Stomach (tissue), 9 donors: ENCODE results near the gene EIF4E1B. TPM values are rescaled to one million over a fixed set of nuclear protein-coding genes. Genes with fewer than 3 reads are reported as not detected.

Experiments
- DNase-seq, 2 donors: peaks; one replicate each; pipeline versions ENCODE4 v3.0.0 to v3.0.0-alpha.2; 2013 to 2019
- H3K27ac ChIP-seq, 5 donors: fragments of 200-600 bp in 4 of 5; sonication (generic) in 4 of 5; one replicate each; pipeline ENCODE4 v1.5.1; 2013 to 2019; ENCODE audit warnings: mild to moderate bottlenecking in 1 of 5, moderate library complexity in 1 of 5
- H3K27me3 ChIP-seq, 3 donors: fragments of 200-600 bp; sonication (generic); one replicate each; pipeline ENCODE4 v1.5.1; 2017 to 2019; ENCODE audit warnings: mixed run types in 1 of 3
- H3K36me3 ChIP-seq, 4 donors: fragments of 200-600 bp; sonication (generic); 1 replicate in 3 of 4; 2 replicates in 1 of 4; pipeline ENCODE4 v1.5.1; 2016 to 2019
- H3K4me1 ChIP-seq, 4 donors: fragments of 200-600 bp; sonication (generic); one replicate each; pipeline ENCODE4 v1.5.1; 2016 to 2019
- H3K4me3 ChIP-seq, 4 donors: fragments of 200-600 bp; sonication (generic) in 3 of 4; one replicate each; pipeline ENCODE4 v1.5.1; 2016 to 2019; ENCODE audit warnings: mild to moderate bottlenecking in 1 of 4
- H3K9me3 ChIP-seq, 4 donors: fragments of 200-600 bp; sonication (generic); one replicate each; pipeline ENCODE4 v1.5.1; 2016 to 2019
- EP300 ChIP-seq: sonication (generic); formaldehyde crosslinking; IDR thresholded peaks from one replicate; pipeline ENCODE4 v1.6.1; 2017; ENCODE audit warnings: antibody characterized with exemption
- POLR2A ChIP-seq, 4 donors: fragments of 450-650 bp; IDR thresholded peaks; one replicate each; pipeline ENCODE4 v1.6.1; 2016; ENCODE audit warnings: antibody characterized with exemption in 4 of 4, control low read depth in 2 of 4, mild to moderate bottlenecking in 1 of 4, moderate library complexity in 1 of 4
- POLR2AphosphoS5 ChIP-seq, 3 donors: sonication (generic); formaldehyde crosslinking; IDR thresholded peaks; one replicate each; pipeline ENCODE4 v1.6.1; 2016; ENCODE audit warnings: antibody characterized with exemption in 3 of 3
- WGBS, 5 donors: extraction: QIAGEN DNeasy Blood & Tissue Kit in 3 of 5; methylation state at CpG; one replicate each; pipeline versions ENCODE4 v1.1.5 to v1.1.7; 2013 to 2018; 5-methylcytosine and 5-hydroxymethylcytosine counted together
- intact Hi-C: fragments of 100-400 bp; cut with DNase I; formaldehyde crosslinking; loops from one replicate; pipeline ENCODE4 v1.15.1; 2023; ENCODE audit warnings: low total_unique reads
- polyA plus RNA-seq, 3 donors: library from polyadenylated mRNA; stranded (reverse); fragments of 200-250 nt; gene quantifications; one replicate each; pipeline ENCODE4 v1.2.3, GENCODE V29; 2013
- total RNA-seq, 5 donors: library from RNA; depleted of rRNA; stranded (reverse); fragments of >200 nt; gene quantifications; one replicate each; pipeline versions ENCODE4 v1.1.0 to v1.2.3, GENCODE V29; 2014 to 2016
- TF ChIP-seq, protein P1 (sequence below), 7 experiments: fragments of 450-650 bp in 4 of 7; fragments of 200-600 bp in 3 of 7; sonication (generic) in 3 of 7; IDR thresholded peaks; one replicate each; pipeline ENCODE4 v1.5.1; 2016 to 2019; ENCODE audit warnings: antibody characterized with exemption in 7 of 7, control low read depth in 2 of 7, mild to moderate bottlenecking in 1 of 7
- donor health status: healthy with polysubstance abuse.
- donor health status: Bipolar disorder and iron deficiency.
- donor health status: healthy.

EIF4E1B gene
- total and polyA plus RNA-seq, 8 donors = not detected

DNA sequence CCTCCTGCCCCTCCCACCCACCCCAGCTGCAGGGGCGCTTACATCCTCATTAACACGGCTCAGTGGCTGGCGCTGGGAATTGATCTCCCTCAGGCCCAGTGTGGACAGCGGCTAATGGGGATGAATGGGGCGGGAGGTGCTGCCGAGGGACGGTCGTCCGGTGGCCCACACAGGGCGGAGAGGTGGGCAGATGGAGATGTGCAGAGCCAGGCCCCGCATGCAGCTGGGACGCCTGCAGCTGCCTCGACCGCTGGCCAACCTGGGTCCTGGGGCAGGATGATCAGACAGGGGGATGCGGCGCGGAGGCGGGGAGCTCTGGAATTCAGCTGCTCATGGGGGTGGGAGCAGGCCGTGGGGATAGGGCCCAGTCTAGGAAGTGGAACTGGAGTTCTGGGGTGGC is 34.4 kb downstream of the EIF4E1B start:
- H3K4me1 ChIP-seq = peaks cover 0 to 12% (median 8%) of the 10 kb centered on the region in 4 donors
- DNase-seq = no peak
- H3K27me3 ChIP-seq = peaks cover 0 to 71% (median 20%) of the 10 kb centered on the region in 3 donors
- H3K27ac ChIP-seq = no peak overlapping the region
- H3K9me3 ChIP-seq = no peaks in the 10 kb centered on the region
- no peak for TF ChIP-seq EP300
- TF ChIP-seq POLR2AphosphoS5 (IDR thresholded peaks at IDR 0.05) = no peak
- TF ChIP-seq, protein P1, sequence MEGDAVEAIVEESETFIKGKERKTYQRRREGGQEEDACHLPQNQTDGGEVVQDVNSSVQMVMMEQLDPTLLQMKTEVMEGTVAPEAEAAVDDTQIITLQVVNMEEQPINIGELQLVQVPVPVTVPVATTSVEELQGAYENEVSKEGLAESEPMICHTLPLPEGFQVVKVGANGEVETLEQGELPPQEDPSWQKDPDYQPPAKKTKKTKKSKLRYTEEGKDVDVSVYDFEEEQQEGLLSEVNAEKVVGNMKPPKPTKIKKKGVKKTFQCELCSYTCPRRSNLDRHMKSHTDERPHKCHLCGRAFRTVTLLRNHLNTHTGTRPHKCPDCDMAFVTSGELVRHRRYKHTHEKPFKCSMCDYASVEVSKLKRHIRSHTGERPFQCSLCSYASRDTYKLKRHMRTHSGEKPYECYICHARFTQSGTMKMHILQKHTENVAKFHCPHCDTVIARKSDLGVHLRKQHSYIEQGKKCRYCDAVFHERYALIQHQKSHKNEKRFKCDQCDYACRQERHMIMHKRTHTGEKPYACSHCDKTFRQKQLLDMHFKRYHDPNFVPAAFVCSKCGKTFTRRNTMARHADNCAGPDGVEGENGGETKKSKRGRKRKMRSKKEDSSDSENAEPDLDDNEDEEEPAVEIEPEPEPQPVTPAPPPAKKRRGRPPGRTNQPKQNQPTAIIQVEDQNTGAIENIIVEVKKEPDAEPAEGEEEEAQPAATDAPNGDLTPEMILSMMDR (IDR thresholded peaks at IDR 0.05) = no peak
- no peak for TF ChIP-seq POLR2A (IDR thresholded peaks at IDR 0.05)
- WGBS, 5 donors = 21 to 31% (median 29%) methylated on average over 6 to 19 of the region's 19 CpGs
- H3K4me3 ChIP-seq = no peak overlapping the region
- intact Hi-C loops = no loop called here
- no peaks in the 10 kb centered on the region for H3K36me3 ChIP-seq

GRCh38 chr5:176665517-176665916 is 35.0 kb downstream of the EIF4E1B start:
- Histone ChIP-seq H3K27me3 (peaks cover 0 to 78% (median 26%) of the 10 kb centered on the region in 3 donors), H3K4me1 (peaks cover 0 to 10% (median 7%) of the 10 kb centered on the region in 4 donors), H3K4me3 (no peak overlapping the region), H3K27ac (no peak overlapping the region), H3K9me3 (no peaks in the 10 kb centered on the region), H3K36me3 (no peaks in the 10 kb centered on the region)
- TF ChIP-seq POLR2A (IDR thresholded peaks at IDR 0.05) (no peak), EP300 (no peak)
- DNase-seq = no peak
- intact Hi-C loops = no loop called here
- 80 to 91% (median 82%) methylated on average over 6 of the region's 6 CpGs for WGBS, 5 donors

GRCh38 chr5:176667637-176668036 is 37.2 kb downstream of the EIF4E1B start:
- no peak for TF ChIP-seq POLR2A (IDR thresholded peaks at IDR 0.05)
- TF ChIP-seq, protein P1 (IDR thresholded peaks at IDR 0.05) = no peak
- Histone ChIP-seq H3K9me3 (no peaks in the 10 kb centered on the region), H3K36me3 (no peaks in the 10 kb centered on the region), H3K4me1 (no peaks in the 10 kb centered on the region), H3K4me3 (no peak overlapping the region), H3K27ac (no peak overlapping the region), H3K27me3 (peaks cover 0 to 82% (median 40%) of the 10 kb centered on the region in 3 donors)
- 62 to 72% (median 67%) methylated on average over 7 of the region's 7 CpGs for WGBS, 5 donors
- intact Hi-C loops = no loop called here
- no peak for DNase-seq

GRCh38 chr5:176670449-176670848 is 40.0 kb downstream of the EIF4E1B start:
- WGBS, 5 donors = 78 to 86% (median 80%) methylated on average over 4 to 8 of the region's 8 CpGs
- TF ChIP-seq POLR2A (IDR thresholded peaks at IDR 0.05) = no peak
- intact Hi-C loops = no loop called here
- no peak for DNase-seq
- H3K4me1 ChIP-seq = no peaks in the 10 kb centered on the region
- H3K27ac ChIP-seq = no peak overlapping the region
- H3K27me3 ChIP-seq = peaks cover 0 to 71% (median 26%) of the 10 kb centered on the region in 3 donors
- no peak overlapping the region for H3K4me3 ChIP-seq
- H3K9me3 ChIP-seq = no peaks in the 10 kb centered on the region
- H3K36me3 ChIP-seq = no peaks in the 10 kb centered on the region

GRCh38 chr5:176671399-176671798 is 40.9 kb downstream of the EIF4E1B start:
- no peaks in the 10 kb centered on the region for H3K4me1 ChIP-seq
- H3K36me3 ChIP-seq = no peaks in the 10 kb centered on the region
- H3K27me3 ChIP-seq = peaks cover 0 to 65% (median 26%) of the 10 kb centered on the region in 3 donors
- H3K9me3 ChIP-seq = no peaks in the 10 kb centered on the region
- intact Hi-C loops = no loop called here
- no peak for TF ChIP-seq POLR2A (IDR thresholded peaks at IDR 0.05)
- TF ChIP-seq, protein P1 (IDR thresholded peaks at IDR 0.05) = no peak
- WGBS, 5 donors = 32 to 56% (median 49%) methylated on average over 4 of the region's 4 CpGs
- no peak overlapping the region for H3K27ac ChIP-seq
- H3K4me3 ChIP-seq = no peak overlapping the region
- no peak for DNase-seq
